HL-60 (cell line): ENCODE results near the gene RAB31.

Experiments used
- DNase-seq, 2 experiments: peaks; one replicate each; pipeline ENCODE4 v3.0.0-alpha.2; 2010 to 2020; ENCODE audit warnings: low read depth in 1 of 2, low spot score in 1 of 2
- H3K27ac ChIP-seq: fragments of 250-450 bp; sonication (Bioruptor Pico); replicated peaks from 2 replicates; pipeline ENCODE4 v1.5.1; 2020; ENCODE audit warnings: mild to moderate bottlenecking, moderate library complexity
- H3K27me3 ChIP-seq: fragments of 250-450 bp; sonication (Bioruptor Pico); 2 replicates; pipeline ENCODE4 v1.5.1; 2021; ENCODE audit warnings: mild to moderate bottlenecking, moderate library complexity; ENCODE audit not compliant: insufficient read depth, poor library complexity, severe bottlenecking
- H3K4me3 ChIP-seq: replicated peaks from 2 replicates; pipeline ENCODE4 v1.5.1; 2011; ENCODE audit warnings: mild to moderate bottlenecking, control low read depth, low read length; ENCODE audit not compliant: insufficient read depth
- CTCF ChIP-seq: IDR thresholded peaks from one replicate; pipeline ENCODE4 v1.5.1; 2011; ENCODE audit warnings: low read length, control low read depth, inconsistent platforms; ENCODE audit not compliant: insufficient read depth
- GABPA ChIP-seq: IDR thresholded peaks from 2 replicates; pipeline ENCODE4 v1.6.1; 2012; ENCODE audit warnings: low read depth
- POLR2AphosphoS5 ChIP-seq: IDR thresholded peaks from 2 replicates; pipeline ENCODE4 v1.6.1; 2012; ENCODE audit warnings: low read depth
- REST ChIP-seq: IDR thresholded peaks from 2 replicates; pipeline ENCODE4 v1.6.1; 2012; ENCODE audit warnings: low read depth; ENCODE audit not compliant: insufficient replicate concordance
- SPI1 ChIP-seq: IDR thresholded peaks from 2 replicates; pipeline ENCODE4 v1.6.1; 2012; ENCODE audit warnings: low read depth, mild to moderate bottlenecking, borderline replicate concordance

RAB31 gene

GRCh38 chr18:9858642-9859041 is 150.5 kb downstream of the RAB31 start:
- TF ChIP-seq REST (no peak), CTCF (no peak), POLR2AphosphoS5 (no peak), GABPA (no peak), SPI1 (no peak)
- H3K27me3 ChIP-seq, result no peaks in the 10 kb centered on the region
- DNase-seq, result no peak

GRCh38 chr18:9859232-9859631 is 151.1 kb downstream of the RAB31 start:
- no peaks in the 10 kb centered on the region for H3K27me3 ChIP-seq
- no peak overlapping the region for H3K4me3 ChIP-seq
- H3K27ac ChIP-seq, result no peak overlapping the region
- no peak for TF ChIP-seq CTCF
- TF ChIP-seq GABPA, result no peak
- no peak for TF ChIP-seq SPI1
- no peak for TF ChIP-seq REST
- TF ChIP-seq POLR2AphosphoS5, result no peak
- no peak for DNase-seq

More at GRCh38 chr18:9858642-9859041, 150.5 kb downstream of the RAB31 start:
- no peak overlapping the region for H3K27ac ChIP-seq
- H3K4me3 ChIP-seq, result no peak overlapping the region

GRCh38 chr18:9860682-9861081 is 152.6 kb downstream of the RAB31 start:
- no peak overlapping the region for H3K4me3 ChIP-seq
- H3K27me3 ChIP-seq, result no peaks in the 10 kb centered on the region
- no peak for DNase-seq
- no peak overlapping the region for H3K27ac ChIP-seq
- no peak for TF ChIP-seq POLR2AphosphoS5
- no peak for TF ChIP-seq CTCF
- no peak for TF ChIP-seq SPI1
- no peak for TF ChIP-seq GABPA

- no peak for DNase-seq
- Histone ChIP-seq H3K27ac (no peak overlapping the region), H3K27me3 (no peaks in the 10 kb centered on the region), H3K4me3 (no peak overlapping the region)
- TF ChIP-seq GABPA, result no peak
- TF ChIP-seq POLR2AphosphoS5, result no peak
- TF ChIP-seq SPI1, result no peak
- no peak for TF ChIP-seq REST
- TF ChIP-seq CTCF, result no peak
Measured at GRCh38 chr18:9861157-9861556, 153.1 kb downstream of the RAB31 start.
